Esophagus squamous epithelium (tissue), 5 donors: ENCODE data around the gene TMEM184B. TPM values are rescaled to one million over a fixed set of nuclear protein-coding genes. Genes with fewer than 3 reads are reported as not detected.

Experiments
- DNase-seq: peaks from one replicate; lab custom pipeline; 2025; lab: John Stamatoyannopoulos, UW
- H3K27ac ChIP-seq, 4 donors: fragments of 200-600 bp; sonication (generic); one replicate each; pipeline ENCODE4 v1.5.1; 2016 to 2019; ENCODE audit warnings: mild to moderate bottlenecking in 1 of 4
- H3K27me3 ChIP-seq, 4 donors: fragments of 200-600 bp; sonication (generic); 1 replicate in 3 of 4; 2 replicates in 1 of 4; pipeline versions ENCODE4 v1.5.1 to v1.6.0; 2017 to 2021; ENCODE audit warnings: antibody characterized with exemption in 1 of 4
- H3K36me3 ChIP-seq, 3 donors: fragments of 200-600 bp; sonication (generic); one replicate each; pipeline ENCODE4 v1.5.1; 2016 to 2019
- H3K4me1 ChIP-seq, 3 donors: fragments of 200-600 bp; sonication (generic); one replicate each; pipeline ENCODE4 v1.5.1; 2017 to 2019
- H3K4me3 ChIP-seq, 4 donors: fragments of 200-600 bp; sonication (generic); 1 replicate in 3 of 4; 2 replicates in 1 of 4; pipeline ENCODE4 v1.5.1; 2016 to 2019; ENCODE audit warnings: mild to moderate bottlenecking in 2 of 4, moderate library complexity in 1 of 4
- H3K9me3 ChIP-seq, 3 donors: fragments of 200-600 bp; sonication (generic); one replicate each; pipeline ENCODE4 v1.5.1; 2016 to 2019
- POLR2A ChIP-seq, 4 donors: fragments of 450-650 bp; IDR thresholded peaks; one replicate each; pipeline ENCODE4 v1.6.1; 2017; ENCODE audit warnings: antibody characterized with exemption in 4 of 4, mild to moderate bottlenecking in 4 of 4, moderate library complexity in 3 of 4
- whole genome bisulfite sequencing, 2 donors: methylation state at CpG; one replicate each; pipeline ENCODE4 v1.1.5; 2018; 5-methylcytosine and 5-hydroxymethylcytosine counted together
- intact Hi-C: fragments of 100-400 bp; cut with DNase I; formaldehyde crosslinking; loops from one replicate; pipeline ENCODE4 v1.15.0; 2022
- total RNA-seq, 4 donors: library from RNA; depleted of rRNA; stranded (reverse); fragments of >200 nt; gene quantifications; one replicate each; pipeline ENCODE4 v1.1.0, GENCODE V29; 2016
- TF ChIP-seq, protein P1 (sequence below), 6 experiments: fragments of 450-650 bp in 4 of 6; fragments of 200-600 bp in 2 of 6; sonication (generic) in 2 of 6; IDR thresholded peaks; one replicate each; pipeline ENCODE4 v1.5.1; 2016 to 2019; ENCODE audit warnings: antibody characterized with exemption in 6 of 6, mild to moderate bottlenecking in 4 of 6, moderate library complexity in 4 of 6
- donor health status: DM: yes; HTN: yes; CAD: no.

Gene TMEM184B
- total RNA-seq, 4 donors from 2014 or later = 22.5 to 55.1 (median 28.3) TPM

DNA sequence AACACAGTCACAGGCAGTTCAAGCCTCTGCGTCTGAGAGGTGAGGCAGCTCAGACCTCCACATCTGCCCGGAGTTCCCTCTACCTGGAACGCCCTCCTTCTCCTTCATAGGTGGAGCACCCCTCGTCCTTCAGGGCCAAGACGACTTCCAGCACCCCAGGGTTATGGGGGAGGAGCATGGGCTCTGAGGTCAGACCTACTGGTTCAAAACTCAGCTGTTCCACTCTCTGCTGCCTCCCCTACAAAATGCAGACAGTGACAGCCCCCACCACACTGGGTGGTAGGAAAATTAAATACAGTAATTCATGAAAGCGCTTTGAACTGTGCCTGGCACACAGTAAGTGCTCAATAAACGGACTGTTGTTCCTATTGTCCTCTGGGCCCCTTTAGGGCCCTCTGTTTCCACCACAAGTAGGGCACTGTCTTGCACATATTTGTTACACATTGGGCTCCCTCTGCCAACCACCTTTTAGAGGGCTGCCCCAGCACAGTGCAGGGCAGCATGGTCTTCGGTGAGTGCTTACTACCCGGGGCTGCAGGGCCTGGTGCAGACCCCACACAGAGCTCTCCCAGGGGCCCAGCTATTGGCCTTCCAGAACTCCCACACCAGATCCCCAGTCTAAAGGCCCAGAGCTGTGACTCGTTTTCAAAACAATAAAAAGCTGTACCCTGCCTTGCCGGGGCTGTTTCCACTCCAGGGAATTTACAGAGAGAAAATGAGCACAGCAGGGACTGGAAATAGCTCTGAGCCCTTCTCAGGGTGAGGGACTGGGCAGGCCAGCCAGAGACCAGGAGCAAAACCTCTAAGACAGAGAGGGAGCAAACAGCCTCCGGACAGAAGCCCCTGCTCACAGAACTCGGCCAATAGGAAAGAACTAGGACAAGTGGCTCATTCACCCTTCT, 2.5 kb downstream of the TMEM184B start:
- TF ChIP-seq, protein P1, sequence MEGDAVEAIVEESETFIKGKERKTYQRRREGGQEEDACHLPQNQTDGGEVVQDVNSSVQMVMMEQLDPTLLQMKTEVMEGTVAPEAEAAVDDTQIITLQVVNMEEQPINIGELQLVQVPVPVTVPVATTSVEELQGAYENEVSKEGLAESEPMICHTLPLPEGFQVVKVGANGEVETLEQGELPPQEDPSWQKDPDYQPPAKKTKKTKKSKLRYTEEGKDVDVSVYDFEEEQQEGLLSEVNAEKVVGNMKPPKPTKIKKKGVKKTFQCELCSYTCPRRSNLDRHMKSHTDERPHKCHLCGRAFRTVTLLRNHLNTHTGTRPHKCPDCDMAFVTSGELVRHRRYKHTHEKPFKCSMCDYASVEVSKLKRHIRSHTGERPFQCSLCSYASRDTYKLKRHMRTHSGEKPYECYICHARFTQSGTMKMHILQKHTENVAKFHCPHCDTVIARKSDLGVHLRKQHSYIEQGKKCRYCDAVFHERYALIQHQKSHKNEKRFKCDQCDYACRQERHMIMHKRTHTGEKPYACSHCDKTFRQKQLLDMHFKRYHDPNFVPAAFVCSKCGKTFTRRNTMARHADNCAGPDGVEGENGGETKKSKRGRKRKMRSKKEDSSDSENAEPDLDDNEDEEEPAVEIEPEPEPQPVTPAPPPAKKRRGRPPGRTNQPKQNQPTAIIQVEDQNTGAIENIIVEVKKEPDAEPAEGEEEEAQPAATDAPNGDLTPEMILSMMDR (IDR thresholded peaks at IDR 0.05) = no peak
- no peak for TF ChIP-seq POLR2A (IDR thresholded peaks at IDR 0.05)
- no peak for DNase-seq
- peaks cover 19 to 80% (median 43%) of the 10 kb centered on the region in 3 donors for H3K4me1 ChIP-seq
- no peaks in the 10 kb centered on the region for H3K27me3 ChIP-seq
- intact Hi-C loops = no loop called here
- H3K9me3 ChIP-seq = no peaks in the 10 kb centered on the region
- peak overlapping the region in 2 of 4 donors; percentile 99 to 100 for H3K4me3 ChIP-seq
- 70 to 74% methylated on average over 6 to 9 of the region's 13 CpGs for WGBS, 2 donors
- H3K36me3 ChIP-seq = no peaks in the 10 kb centered on the region
- peak overlapping the region; percentile 28 to 95 (median 66) for H3K27ac ChIP-seq

DNA sequence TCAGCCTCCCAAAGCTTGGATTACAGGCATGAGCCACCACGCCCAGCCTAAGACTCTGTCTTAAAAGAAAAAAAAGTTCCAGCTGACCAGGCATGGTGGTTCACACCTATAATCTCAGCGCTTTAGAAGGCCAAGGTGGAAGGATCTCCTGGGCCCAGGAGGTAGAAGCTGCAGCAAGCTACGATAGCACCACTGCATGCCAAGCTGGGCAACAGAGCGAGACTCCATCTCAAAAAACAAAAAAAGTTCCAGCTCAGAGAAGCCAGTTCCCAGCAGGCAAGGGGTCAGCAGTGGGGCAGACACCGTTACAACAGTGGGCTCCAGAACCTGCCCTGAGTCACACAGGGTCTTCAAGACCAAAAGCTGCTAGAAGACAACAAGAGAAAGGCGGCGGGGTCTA, 3.3 kb downstream of the TMEM184B start:
- WGBS, 2 donors = 88 to 96% methylated on average over 6 to 7 of the region's 7 CpGs
- Histone ChIP-seq H3K4me1 (peaks cover 19 to 83% (median 43%) of the 10 kb centered on the region in 3 donors), H3K27me3 (no peaks in the 10 kb centered on the region), H3K27ac (peak overlapping the region in 1 of 4 donors; percentile 16), H3K4me3 (no peak overlapping the region), H3K36me3 (peaks cover 0 to 2% (median 0%) of the 10 kb centered on the region in 3 donors), H3K9me3 (no peaks in the 10 kb centered on the region)
- no peak for DNase-seq
- TF ChIP-seq, protein P1 (IDR thresholded peaks at IDR 0.05) = no peak
- no peak for TF ChIP-seq POLR2A (IDR thresholded peaks at IDR 0.05)
- intact Hi-C loops = no loop called here

GRCh38 chr22:38267086-38267485, 5.7 kb downstream of the TMEM184B start:
- 68 to 69% methylated on average over 4 of the region's 4 CpGs for WGBS, 2 donors
- TF ChIP-seq, protein P1 (IDR thresholded peaks at IDR 0.05) = no peak
- no peak for TF ChIP-seq POLR2A (IDR thresholded peaks at IDR 0.05)
- Histone ChIP-seq H3K9me3 (no peaks in the 10 kb centered on the region), H3K4me1 (peaks cover 17 to 80% (median 44%) of the 10 kb centered on the region in 3 donors), H3K27me3 (no peaks in the 10 kb centered on the region), H3K4me3 (no peak overlapping the region), H3K27ac (peak overlapping the region in 3 of 4 donors; percentile 62 to 73 (median 64)), H3K36me3 (peaks cover 0 to 20% (median 0%) of the 10 kb centered on the region in 3 donors)
- DNase-seq = no peak
- intact Hi-C loops = no loop called here

DNA sequence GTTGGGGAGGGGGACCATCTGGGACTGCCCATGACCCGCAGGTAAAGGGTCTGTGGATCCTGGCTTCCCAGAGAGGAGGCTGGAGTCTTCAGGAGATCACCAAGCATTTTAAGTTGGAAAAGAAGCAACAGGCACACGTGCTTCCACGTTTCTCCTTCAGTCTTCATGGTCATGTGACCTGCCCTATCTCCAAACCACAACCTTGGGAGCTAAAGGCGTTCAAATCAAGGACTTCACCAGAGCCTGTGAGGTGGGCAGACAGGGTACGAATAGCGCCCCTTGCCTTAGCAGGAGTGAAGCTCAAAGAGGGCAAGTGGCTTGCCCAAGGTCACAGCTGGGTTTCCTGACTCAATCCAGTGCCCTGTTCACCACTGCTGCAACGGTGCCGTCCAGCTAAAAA, 6.7 kb downstream of the TMEM184B start:
- WGBS, 2 donors = 34 to 73% methylated on average over 3 to 4 of the region's 8 CpGs
- TF ChIP-seq, protein P1 (IDR thresholded peaks at IDR 0.05) = no peak
- TF ChIP-seq POLR2A (IDR thresholded peaks at IDR 0.05) = no peak
- no peak overlapping the region for H3K4me3 ChIP-seq
- intact Hi-C loops = no loop called here
- H3K4me1 ChIP-seq = peaks cover 8 to 80% (median 44%) of the 10 kb centered on the region in 3 donors
- no peak for DNase-seq
- H3K27me3 ChIP-seq = no peaks in the 10 kb centered on the region
- H3K9me3 ChIP-seq = no peaks in the 10 kb centered on the region
- peaks cover 0 to 20% (median 0%) of the 10 kb centered on the region in 3 donors for H3K36me3 ChIP-seq
- peak overlapping the region; percentile 10 to 73 (median 63) for H3K27ac ChIP-seq

DNA sequence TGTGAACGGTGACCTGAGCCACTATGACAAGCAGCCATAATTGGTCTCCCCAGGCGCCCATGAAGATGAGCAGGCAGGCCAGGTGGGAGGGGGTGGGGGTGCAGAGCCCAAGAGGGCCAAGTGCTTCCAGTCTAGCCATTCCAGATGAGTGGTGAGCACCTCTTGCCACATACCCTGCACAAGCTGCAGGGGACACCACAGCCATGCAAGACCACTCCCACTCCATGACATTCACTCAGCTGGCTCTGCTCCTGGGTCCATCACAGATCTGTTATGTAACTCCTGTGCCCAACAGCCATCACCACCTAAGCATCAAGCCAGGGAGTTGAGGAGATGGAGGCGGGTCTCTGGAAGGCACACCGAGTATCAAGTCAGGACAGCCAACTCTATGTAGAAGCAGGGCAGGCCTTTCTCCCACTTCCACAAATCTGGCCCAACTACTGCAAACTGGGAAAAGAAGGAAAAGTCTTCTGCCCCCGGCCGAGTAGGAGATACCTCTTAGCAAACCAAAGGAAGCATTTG, 8.4 kb downstream of the TMEM184B start:
- no peak for TF ChIP-seq POLR2A (IDR thresholded peaks at IDR 0.05)
- TF ChIP-seq, protein P1 (IDR thresholded peaks at IDR 0.05) = no peak
- Histone ChIP-seq H3K27ac (no peak overlapping the region), H3K4me1 (peaks cover 12 to 80% (median 43%) of the 10 kb centered on the region in 3 donors), H3K27me3 (no peaks in the 10 kb centered on the region), H3K36me3 (peaks cover 0 to 20% (median 0%) of the 10 kb centered on the region in 3 donors), H3K9me3 (no peaks in the 10 kb centered on the region), H3K4me3 (no peak overlapping the region)
- DNase-seq = no peak
- 57 to 67% methylated on average over 1 to 3 of the region's 6 CpGs for WGBS, 2 donors
- intact Hi-C loops = no loop called here
